HepG2 (cell line): ENCODE results near the gene IFT43. TPM values are rescaled to one million over a fixed set of nuclear protein-coding genes. Genes with fewer than 3 reads are reported as not detected.

Source experiments
- ATAC-seq: fragments of 200-7000 bp; cut with Tn5 transposase; 3 replicates; pipeline ENCODE4 v1.9.1; 2020; ENCODE audit warnings: mild to moderate bottlenecking, moderate library complexity
- BruUV-seq: library from RNA; stranded (reverse); fragments of 400-500 nt; replicated peaks from 2 replicates; lab custom pipeline; 2021; lab: Mats Ljungman, UMichigan
- CTCF ChIA-PET: fragments of 300-600 bp; formaldehyde crosslinking; extraction: SDS; loops from one replicate; lab custom pipeline; 2021; ENCODE audit warnings: low total read pairs, inconsistent platforms, low intra/inter-chr PET ratio; lab: Yijun Ruan, JAX
- POLR2A ChIA-PET: fragments of 350-600 bp; sonication (Branson Sonifier 250); formaldehyde crosslinking; loops from one replicate; lab custom pipeline; 2020; ENCODE audit warnings: antibody characterized with exemption, inconsistent platforms; lab: Yijun Ruan, JAX
- DNase-seq: peaks from one replicate; pipeline ENCODE4 v3.0.0-alpha.2; 2015; ENCODE audit warnings: low spot score
- FAIRE-seq: peaks from 3 replicates; lab custom pipeline; 2011; peaks lifted over from hg19 to GRCh38; lab: Jason Lieb, UNC
- H2AFZ ChIP-seq: one replicate; pipeline ENCODE4 v1.6.1; 2011; ENCODE audit warnings: low read length, inconsistent platforms
- H3K27ac ChIP-seq: fragments of 300-600 bp; 3 replicates; pipeline ENCODE4 v1.8.0; 2011; ENCODE audit warnings: mixed run types, mild to moderate bottlenecking, mixed read lengths, low read length, inconsistent platforms; ENCODE audit not compliant: insufficient read depth; ENCODE audit errors: extremely low read length
- H3K27me3 ChIP-seq, 2 experiments: fragments of 200-600 bp in 1 of 2; 2 replicates in 1 of 2; 3 replicates in 1 of 2; pipeline versions ENCODE4 v1.6.0 to v1.8.0; 2011; ENCODE audit warnings: low read length in 2 of 2, mild to moderate bottlenecking in 2 of 2, moderate library complexity in 2 of 2, inconsistent platforms in 1 of 2; ENCODE audit not compliant: insufficient read depth in 2 of 2, control insufficient read depth in 1 of 2
- H3K36me3 ChIP-seq, 2 experiments: fragments of 200-600 bp in 1 of 2; replicated peaks in 1 of 2; 2 replicates in 1 of 2; 3 replicates in 1 of 2; pipeline versions ENCODE4 v1.5.1 to v1.8.0; 2011; ENCODE audit warnings: low read length in 2 of 2, inconsistent platforms in 1 of 2; ENCODE audit not compliant: insufficient read depth in 2 of 2, control insufficient read depth in 1 of 2
- H3K4me1 ChIP-seq: 2 replicates; pipeline ENCODE4 v1.5.1; 2012; ENCODE audit warnings: low read length, inconsistent platforms; ENCODE audit not compliant: insufficient read depth
- H3K4me2 ChIP-seq: 2 replicates; pipeline ENCODE4 v1.6.0; 2011; ENCODE audit warnings: low read depth, low read length, inconsistent platforms
- H3K4me3 ChIP-seq, 3 experiments: fragments of 200-600 bp in 1 of 3; sonication (generic), shearing (Covaris generic) in 1 of 3; replicated peaks in 1 of 3; 2 replicates each; pipeline ENCODE4 v1.5.1; 2011 to 2016; ENCODE audit warnings: low read length in 3 of 3, inconsistent platforms in 2 of 3, low read depth in 2 of 3, mild to moderate bottlenecking in 2 of 3, control low read depth in 1 of 3, mixed read lengths in 1 of 3; ENCODE audit not compliant: insufficient read depth in 1 of 3
- H3K79me2 ChIP-seq: one replicate; pipeline ENCODE4 v1.6.1; 2011; ENCODE audit warnings: low read length, inconsistent platforms; ENCODE audit not compliant: insufficient read depth
- H3K9ac ChIP-seq: 2 replicates; pipeline ENCODE4 v1.6.0; 2011; ENCODE audit warnings: mild to moderate bottlenecking, low read depth, low read length, inconsistent platforms; ENCODE audit not compliant: insufficient read depth
- H3K9me3 ChIP-seq: 2 replicates; pipeline ENCODE4 v1.5.1; 2012; ENCODE audit warnings: mild to moderate bottlenecking, low read length
- H4K20me1 ChIP-seq: 2 replicates; pipeline ENCODE4 v1.6.0; 2011; ENCODE audit warnings: inconsistent platforms, mild to moderate bottlenecking, low read length, moderate library complexity; ENCODE audit not compliant: insufficient read depth
- ATRX ChIP-seq: sonication (generic); formaldehyde crosslinking; IDR thresholded peaks from 2 replicates; pipeline ENCODE4 v1.4.0; 2020; ENCODE audit warnings: missing genetic modification reagents, borderline replicate concordance
- BCL3 ChIP-seq: sonication (generic); formaldehyde crosslinking; IDR thresholded peaks from 2 replicates; pipeline ENCODE4 v1.5.1; 2020; ENCODE audit warnings: mild to moderate bottlenecking, missing genetic modification reagents, moderate library complexity
- HMGXB4 ChIP-seq, 2 experiments: sonication (generic) in 1 of 2; formaldehyde crosslinking in 1 of 2; IDR thresholded peaks; 2 replicates each; pipeline versions ENCODE4 v1.4.0 to v1.6.1; 2018 to 2020; ENCODE audit warnings: missing genetic modification reagents in 2 of 2, borderline replicate concordance in 1 of 2, low read depth in 1 of 2, mild to moderate bottlenecking in 1 of 2, missing biosample characterization in 1 of 2
- MAX ChIP-seq: IDR thresholded peaks from 2 replicates; pipeline ENCODE4 v1.6.1; 2012; ENCODE audit warnings: inconsistent platforms
- PHF20 ChIP-seq: sonication (generic); formaldehyde crosslinking; IDR thresholded peaks from 2 replicates; pipeline ENCODE4 v1.5.0; 2020; ENCODE audit warnings: mild to moderate bottlenecking, missing genetic modification reagents
- PHF8 ChIP-seq: sonication (generic); formaldehyde crosslinking; IDR thresholded peaks from 2 replicates; pipeline ENCODE4 v1.5.0; 2020; ENCODE audit warnings: missing genetic modification reagents
- PLRG1 ChIP-seq: fragments of 450-650 bp; conservative IDR thresholded peaks from 2 replicates; pipeline ENCODE4 v1.6.1; 2016
- RFX1 ChIP-seq: fragments of 450-650 bp; IDR thresholded peaks from 2 replicates; pipeline ENCODE4 v1.6.1; 2017
- YY1 ChIP-seq: IDR thresholded peaks from 2 replicates; pipeline ENCODE4 v1.6.1; 2011; ENCODE audit warnings: low read length, low read depth, moderate library complexity, mild to moderate bottlenecking; ENCODE audit not compliant: insufficient read depth, insufficient replicate concordance
- ZC3H13 ChIP-seq: sonication (generic); formaldehyde crosslinking; IDR thresholded peaks from 2 replicates; pipeline ENCODE4 v1.8.1; 2023; ENCODE audit warnings: mild to moderate bottlenecking, missing genetic modification reagents, moderate library complexity
- ZFP37 ChIP-seq: sonication (generic); formaldehyde crosslinking; IDR thresholded peaks from 2 replicates; pipeline ENCODE4 v1.4.0; 2020; ENCODE audit warnings: missing genetic modification reagents, borderline replicate concordance
- ZIK1 ChIP-seq: sonication (generic); formaldehyde crosslinking; IDR thresholded peaks from 2 replicates; pipeline ENCODE4 v1.5.0; 2020; ENCODE audit warnings: mild to moderate bottlenecking, low read depth, missing genetic modification reagents, borderline replicate concordance
- ZNF3 ChIP-seq: IDR thresholded peaks from 2 replicates; pipeline ENCODE4 v1.7.0; 2017; ENCODE audit warnings: inconsistent platforms
- ZNF598 ChIP-seq: sonication (generic); formaldehyde crosslinking; IDR thresholded peaks from 2 replicates; pipeline ENCODE4 v1.5.1; 2020; ENCODE audit warnings: mild to moderate bottlenecking, missing genetic modification reagents, borderline replicate concordance
- ZNF660 ChIP-seq: sonication (generic); formaldehyde crosslinking; IDR thresholded peaks from 2 replicates; pipeline ENCODE4 v1.5.1; 2020; ENCODE audit warnings: mild to moderate bottlenecking, low read depth, missing genetic modification reagents, borderline replicate concordance
- ZNF749 ChIP-seq: sonication (generic); formaldehyde crosslinking; IDR thresholded peaks from 2 replicates; pipeline ENCODE4 v1.8.0; 2022; ENCODE audit warnings: mild to moderate bottlenecking, missing genetic modification reagents, moderate library complexity, borderline replicate concordance
- WGBS: methylation state at CpG from one replicate; pipeline ENCODE4 v1.1.6; 2017; ENCODE audit warnings: low lambda C conversion rate; 5-methylcytosine and 5-hydroxymethylcytosine counted together
- in situ Hi-C: cut with HindIII; loops from 2 replicates; pipeline ENCODE4 v1.10.0; 2017; ENCODE audit warnings: low pct_unique_long_range_greater_than_20kb; ENCODE audit not compliant: extremely low pct_ligation_motif_present
- intact Hi-C: fragments of 100-400 bp; cut with micrococcal nuclease; formaldehyde crosslinking; loops from one replicate; pipeline ENCODE4 v1.10.0; 2022; ENCODE audit not compliant: unreplicated experiment
- polyA plus RNA-seq, 8 experiments: library from polyadenylated mRNA; depleted of rRNA in 3 of 8; stranded (reverse) in 7 of 8; unstranded in 1 of 8; fragments of >200 nt; fragmentation: Illumina TruSeq in 4 of 8; extraction: Trizol in 4 of 8; gene quantifications; 2 replicates each; pipeline versions ENCODE4 v1.2.1 to v1.2.3, GENCODE V29; 2011 to 2016; ENCODE audit warnings: low read depth in 4 of 8, missing spikeins in 1 of 8, mixed read lengths in 1 of 8; ENCODE audit not compliant: insufficient read depth in 1 of 8
- total RNA-seq, 5 experiments: library from RNA; depleted of rRNA; stranded (reverse); fragments of >200 nt; fragmentation: Illumina TruSeq; extraction: Trizol; gene quantifications; 2 replicates each; pipeline ENCODE4 v1.2.3, GENCODE V29; 2016; ENCODE audit warnings: low read depth in 1 of 5

IFT43 gene
- total and polyA plus RNA-seq, 2 of the 13 experiments (the other 11 are each of a cell fraction or from before 2014, with no cell fraction given), result 0.15 to 0.55 TPM

- TF ChIP-seq MAX, result peak; percentile 8; the same call in 1 of the 2 replicates
Observed at GRCh38 chr14:75981426-75982265, 3.9 kb upstream of the IFT43 start, which contains the start of gene TGFB3 (continued).

- Histone ChIP-seq H3K9ac (peak overlapping the region; percentile 71), H3K36me3 (no peaks in the 10 kb centered on the region), H3K4me1 (peaks cover 75% of the 10 kb centered on the region), H3K27me3 (peaks cover 0 to 11% of the 10 kb centered on the region in 2 experiments; a peak in 1 of 5 replicates), H3K79me2 (no peaks in the 10 kb centered on the region), H4K20me1 (no peaks in the 10 kb centered on the region), H3K4me2 (peak overlapping the region; percentile 99), H3K27ac (no peak overlapping the region), H3K9me3 (no peaks in the 10 kb centered on the region), H2AFZ (no peak overlapping the region), H3K4me3 (peak overlapping the region; percentile 72 to 84 (median 74))
- ChIA-PET POLR2A (interaction anchor here (0.8 to 1.3 kb wide), 2 partner anchors 271 to 311 kb away, joined by 3 read pairs; no protein-coding TSS in a partner anchor), CTCF (interaction anchor here (1.3 to 1.8 kb wide), 2 partner anchors 76 to 273 kb away, joined by 6 to 9 read pairs; no protein-coding TSS in a partner anchor)
- peak; percentile 77 for ATAC-seq
- intact Hi-C loops (loop anchor here (1.0 to 10.0 kb wide), 5 partner anchors 76 to 405 kb away; partner anchors contain the start of gene FLVCR2), in situ Hi-C loops (loop anchor here (5.0 kb wide), 2 partner anchors 75 to 270 kb away; no protein-coding TSS in a partner anchor)
- WGBS, result under 1% methylated on average over 17 of the region's 77 CpGs
- no peak for FAIRE-seq
- no TSS peak for BruUV-seq
- DNase-seq, result peak; percentile 44
- TF ChIP-seq ZIK1 (CRISPR knock-in tag) (no peak), ATRX (CRISPR knock-in tag) (no peak), BCL3 (CRISPR knock-in tag) (0 out of 2 replicates have a peak, but pooled peaks have one; percentile 26), PHF20 (no peak), PLRG1 (no peak), RFX1 (no peak), PHF8 (CRISPR knock-in tag) (peak; percentile 50), ZNF660 (CRISPR knock-in tag) (no peak), HMGXB4 (CRISPR knock-in tag; IDR thresholded peaks at IDR 0.05; ENCODE audit: borderline replicate concordance in 1 of 2, low read depth in 1 of 2) (peak; percentile 50 to 74; a peak in 3 of 4 replicates), ZC3H13 (no peak), ZFP37 (CRISPR knock-in tag) (no peak), ZNF749 (CRISPR knock-in tag) (no peak), YY1 (peak; percentile 79), ZNF598 (CRISPR knock-in tag) (no peak), ZNF3 (CRISPR knock-in tag) (peak; percentile 88), MAX (no peak)
Observed at GRCh38 chr14:75982266-75983018, 3.1 kb upstream of the IFT43 start.
